Dedifferentiated amniotic fluid mesenchymal stem cell (primary cell): ENCODE data around the gene TWF1.
A peak's percentile ranks its signal among the peaks of the same experiment; 100 is the strongest.
"Not testable (repeated sequence)": the region's sequence is repeated elsewhere in the genome, so short reads cannot be mapped to it uniquely, and the experiment has no call there.

Source experiments
- DNase-seq: peaks from one replicate; pipeline ENCODE4 v3.0.0-alpha.2; 2016; ENCODE audit errors: extremely low spot score

The TWF1 gene

DNA sequence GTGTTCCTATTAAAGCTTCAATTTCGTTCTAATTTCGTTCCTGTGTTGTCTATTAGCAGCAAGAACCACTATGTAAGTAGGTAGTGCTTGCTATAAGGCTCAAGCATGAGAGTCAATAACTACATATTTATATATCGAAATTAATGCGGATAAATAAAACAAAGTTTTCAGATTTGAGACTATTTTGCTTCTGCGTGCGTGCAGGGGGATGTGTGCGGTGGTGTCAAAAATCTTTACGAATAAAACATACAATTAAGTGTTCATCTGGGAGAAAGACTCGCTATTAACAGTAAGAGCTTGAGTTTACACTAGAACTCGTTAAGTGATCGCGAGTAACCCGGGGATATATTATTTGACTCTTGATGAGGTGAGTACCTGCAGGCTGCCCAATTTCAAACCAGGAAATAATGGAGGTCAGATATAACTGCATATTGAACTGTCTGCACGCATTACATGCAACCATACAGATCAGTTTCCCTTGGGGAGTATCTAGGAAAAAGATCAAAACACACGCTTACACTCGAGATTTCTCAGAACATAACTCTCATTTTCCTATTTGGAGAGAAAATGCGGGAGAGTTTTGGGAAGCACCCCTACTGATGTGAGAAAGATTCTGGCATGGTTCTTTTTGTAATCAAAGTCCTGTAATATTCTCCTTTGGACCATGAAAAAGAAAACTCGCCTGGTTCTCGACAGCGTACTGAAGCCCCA, 813 bp downstream of the TWF1 start:
- no peak for DNase-seq

DNA sequence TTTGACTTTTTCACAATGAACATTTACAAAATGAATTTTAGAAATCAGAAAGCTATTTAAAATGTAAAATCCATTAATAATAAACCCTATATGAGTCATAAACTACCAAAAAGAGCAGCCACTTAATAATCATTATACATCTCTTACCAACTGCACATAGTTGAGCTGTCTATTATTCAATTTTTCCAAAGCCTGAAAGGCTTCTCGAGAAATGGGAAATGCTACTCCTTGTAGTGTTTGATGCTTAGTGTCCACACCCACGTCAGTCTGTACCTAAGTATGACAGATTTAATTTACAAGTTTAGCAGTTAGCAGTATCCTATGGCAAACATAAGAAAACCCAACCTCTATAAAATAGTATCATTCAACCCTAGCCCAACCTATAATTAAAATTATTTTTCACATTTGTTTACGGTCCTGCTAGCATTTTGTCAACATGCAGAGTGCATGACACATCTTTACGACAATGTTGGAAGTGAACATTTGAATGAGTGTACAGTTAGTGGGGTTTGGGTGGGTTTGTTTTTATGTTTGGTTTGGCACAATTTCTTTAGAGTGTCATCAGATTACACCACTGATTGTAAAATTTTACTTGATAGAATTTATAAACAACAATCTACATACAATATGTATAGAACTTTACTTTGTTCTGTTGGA, 8.4 kb downstream of the TWF1 start:
- no peak for DNase-seq

DNA sequence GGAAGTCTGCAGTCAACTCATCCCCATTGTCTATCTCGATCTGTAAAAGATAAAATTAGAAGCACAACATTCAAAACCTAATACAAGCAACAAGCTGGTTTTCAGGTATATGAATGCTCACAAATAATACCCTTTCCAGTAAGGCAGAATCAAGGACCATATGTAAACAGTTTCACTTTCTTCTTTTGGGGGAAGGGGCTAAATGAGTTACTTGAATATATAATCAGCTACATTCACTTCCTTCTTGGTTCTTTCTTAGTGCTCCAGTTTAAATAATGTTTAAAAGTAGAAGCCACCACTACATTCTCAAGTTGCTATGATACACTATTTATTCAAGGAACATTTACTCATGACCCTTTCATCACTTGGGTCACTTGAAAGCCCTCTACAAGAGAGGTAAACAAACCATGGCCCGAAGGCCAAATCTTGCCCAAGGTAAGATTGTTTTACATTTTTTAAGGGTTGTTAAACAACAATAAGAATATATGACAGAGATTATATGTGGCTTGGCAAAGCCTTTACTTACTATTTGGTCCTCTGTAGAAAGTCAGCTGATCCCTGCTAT, 10.3 kb downstream of the TWF1 start:
- no peak for DNase-seq

DNA sequence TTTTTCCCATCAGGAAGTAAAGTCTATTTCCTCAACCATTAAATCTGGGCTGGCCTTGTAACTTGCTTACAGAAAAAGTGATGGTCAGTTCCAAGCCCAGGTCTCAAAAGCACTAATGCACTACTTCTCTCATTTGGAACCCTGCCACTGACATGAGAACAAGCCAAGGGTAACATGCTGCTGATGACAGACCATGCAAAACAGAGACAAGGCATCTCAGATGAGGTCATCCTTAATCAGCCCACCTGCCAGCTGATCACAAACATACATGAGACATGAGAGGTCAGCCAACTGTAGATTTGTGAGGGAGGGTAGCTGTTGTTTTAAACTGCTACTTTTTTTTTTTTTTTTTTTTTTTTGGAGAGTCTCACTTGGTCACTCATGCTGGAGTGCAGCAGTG, 16.2 kb downstream of the TWF1 start:
- peak; percentile 52 for DNase-seq

DNA sequence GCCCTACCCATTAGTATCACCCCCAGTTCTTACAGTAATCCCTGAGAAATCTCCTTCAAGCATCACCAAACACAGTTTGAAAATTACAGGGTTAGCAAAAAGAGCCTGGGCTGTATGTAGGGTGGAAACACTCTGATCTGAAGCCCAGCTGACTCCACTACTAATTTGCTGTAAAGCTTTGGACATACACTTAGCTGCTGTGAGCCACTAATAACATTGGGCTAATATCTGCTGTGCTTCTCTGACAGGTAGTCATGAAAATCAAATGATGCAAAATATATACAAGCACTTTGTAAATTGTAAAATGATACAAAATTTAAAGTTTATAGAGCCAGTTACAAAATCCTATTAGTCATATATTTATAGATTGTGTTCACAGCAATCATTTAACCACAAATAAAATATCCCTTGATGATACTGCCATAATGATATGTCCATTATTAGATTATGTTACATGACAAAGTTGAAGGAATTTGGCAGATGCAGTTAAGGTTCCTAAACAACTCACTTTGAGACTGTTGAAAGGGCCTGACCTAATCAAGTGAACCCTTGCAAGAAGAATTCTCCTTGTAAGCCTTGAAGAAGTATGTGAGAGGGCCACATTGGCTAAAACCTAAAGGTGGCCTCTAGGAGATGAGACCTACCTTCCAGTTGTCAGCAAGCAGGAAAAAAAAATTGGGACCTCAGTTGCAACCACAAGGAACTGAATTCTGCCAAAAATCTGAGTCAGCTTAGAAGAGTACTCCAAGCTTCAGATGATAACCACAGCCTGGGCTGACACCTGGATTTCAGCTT, 19.0 kb downstream of the TWF1 start:
- no peak for DNase-seq

DNA sequence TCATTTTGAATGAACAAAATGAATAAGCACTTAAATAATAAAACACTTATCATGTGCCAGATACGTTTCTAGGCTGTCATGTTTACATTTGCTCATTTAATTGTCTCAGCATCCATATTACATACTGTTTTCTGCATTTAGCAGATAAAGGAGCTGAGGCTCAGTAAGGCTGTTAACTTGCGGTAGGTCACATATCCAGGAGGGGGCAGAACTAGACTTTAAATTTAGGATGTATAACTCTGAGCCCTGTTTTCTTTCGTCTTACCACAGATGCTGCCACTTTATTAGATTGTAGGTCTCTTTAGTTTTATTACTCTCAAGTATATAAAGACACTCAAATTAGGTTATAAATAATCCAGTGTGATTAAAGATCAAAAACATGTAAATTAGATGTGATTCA, 29.6 kb downstream of the TWF1 start:
- no peak for DNase-seq

DNA sequence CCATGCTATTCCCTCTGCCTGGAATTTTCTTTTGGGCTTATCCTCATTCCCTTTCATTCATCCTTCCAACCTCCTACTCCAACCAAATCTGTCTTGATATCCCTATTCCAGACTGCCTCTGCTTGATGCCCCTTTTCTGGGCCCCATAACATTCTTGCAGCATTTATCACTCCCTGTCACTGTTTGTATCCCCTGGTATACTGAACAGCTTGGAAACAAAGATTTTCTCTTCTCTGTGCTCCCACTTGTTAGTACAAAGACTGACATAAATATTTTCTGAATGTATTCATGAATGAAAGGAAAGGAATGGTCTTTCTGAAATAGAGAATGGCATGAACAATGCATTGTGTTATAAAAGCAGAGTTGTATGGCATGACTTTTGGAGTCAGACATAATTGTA, 39.8 kb downstream of the TWF1 start:
- peak; percentile 48 for DNase-seq

DNA sequence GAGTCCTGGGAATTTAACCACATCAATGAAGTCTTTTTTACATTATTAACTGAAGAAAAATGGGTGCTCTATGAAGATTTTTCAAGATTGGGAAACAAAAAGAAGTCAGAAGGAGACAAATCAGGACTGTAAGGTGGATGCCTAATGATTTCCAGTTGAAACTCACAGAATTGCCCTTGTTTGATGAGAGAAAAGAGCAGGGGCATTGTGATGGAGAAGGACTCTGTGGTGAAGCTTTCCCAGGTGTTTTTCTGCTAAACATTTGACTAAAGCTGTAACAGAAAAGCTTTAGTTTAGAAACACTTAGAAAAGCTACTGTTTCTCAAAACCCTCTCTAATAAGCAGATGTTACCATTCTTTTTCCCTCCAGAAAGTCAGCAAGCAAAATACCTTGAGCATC, 41.6 kb downstream of the TWF1 start:
- no peak for DNase-seq

DNA sequence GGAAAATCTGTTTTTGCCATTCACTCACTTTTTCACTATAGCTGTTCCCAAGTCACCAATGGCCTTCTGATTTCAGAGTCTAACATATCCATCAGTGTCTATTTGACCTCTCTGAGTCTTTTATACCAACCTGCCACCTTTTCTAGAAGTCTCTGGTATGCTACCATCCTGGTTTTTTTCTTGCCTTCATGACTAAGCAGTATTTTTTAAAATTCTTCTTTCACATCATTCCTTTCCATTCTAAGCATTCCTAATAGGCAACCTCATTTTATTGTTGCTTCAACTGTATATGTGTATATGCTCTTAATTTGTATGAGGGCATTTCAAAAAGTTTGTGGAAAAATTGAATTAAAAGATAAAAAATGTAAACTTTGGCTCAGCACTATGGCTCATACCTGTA, 42.3 kb downstream of the TWF1 start:
- peak; percentile 41 for DNase-seq

DNA sequence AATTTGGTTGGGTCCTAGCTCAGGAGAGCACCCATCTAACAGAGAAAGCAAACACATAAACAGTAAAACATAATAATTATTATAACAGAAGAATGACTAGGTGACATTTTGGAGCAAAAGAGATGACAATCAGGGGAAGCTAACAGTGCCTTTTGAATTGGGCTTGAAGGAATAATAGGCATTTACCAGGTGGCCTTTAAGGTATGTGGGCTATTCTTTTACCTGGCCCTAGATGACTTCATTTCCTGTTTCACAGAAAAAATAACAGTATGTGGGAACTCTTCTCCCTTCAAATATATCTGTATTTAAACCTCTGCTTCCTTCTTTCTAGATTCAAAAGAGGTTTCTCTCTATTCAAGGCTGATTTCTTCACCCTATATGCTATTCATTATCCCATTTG, 43.5 kb downstream of the TWF1 start:
- DNase-seq: no peak

DNA sequence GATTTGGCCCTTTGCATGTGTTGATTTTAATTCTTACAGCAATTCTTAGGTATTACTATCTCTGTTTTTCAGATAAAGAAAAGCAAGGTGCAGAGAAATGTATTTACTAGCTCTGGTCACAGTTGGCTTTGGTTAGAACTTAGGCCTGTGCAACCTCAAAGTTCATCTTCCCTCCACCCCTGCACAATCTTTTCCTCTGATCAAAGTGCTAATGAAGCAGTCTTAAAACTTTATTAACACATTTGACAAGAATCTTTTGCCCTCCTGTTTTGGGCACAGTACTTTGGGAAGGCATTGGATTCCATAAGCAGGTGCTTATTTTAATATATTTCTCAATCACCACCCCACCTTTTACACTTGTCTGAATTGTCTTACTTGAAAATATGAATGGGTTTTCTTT, 44.6 kb downstream of the TWF1 start:
- no peak for DNase-seq

DNA sequence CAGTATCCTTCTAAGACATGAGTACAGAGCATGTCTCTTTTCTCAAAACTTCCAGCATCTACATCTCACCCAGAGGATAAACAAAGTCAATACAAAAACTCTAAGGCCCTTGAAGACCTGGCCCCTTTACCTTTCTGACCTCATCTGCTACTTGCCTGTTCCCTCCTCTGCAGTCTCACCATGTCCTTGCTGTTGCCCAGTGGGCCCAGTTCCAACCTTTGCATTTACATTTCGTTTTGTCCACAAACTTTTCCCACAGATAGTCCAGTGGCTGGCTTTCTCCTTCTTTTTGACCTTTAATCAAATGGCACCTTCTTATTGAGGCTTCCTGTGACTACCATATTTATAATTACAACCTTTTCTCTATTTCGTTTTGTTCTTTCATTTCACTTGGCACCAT, 45.7 kb downstream of the TWF1 start:
- DNase-seq: no peak

DNA sequence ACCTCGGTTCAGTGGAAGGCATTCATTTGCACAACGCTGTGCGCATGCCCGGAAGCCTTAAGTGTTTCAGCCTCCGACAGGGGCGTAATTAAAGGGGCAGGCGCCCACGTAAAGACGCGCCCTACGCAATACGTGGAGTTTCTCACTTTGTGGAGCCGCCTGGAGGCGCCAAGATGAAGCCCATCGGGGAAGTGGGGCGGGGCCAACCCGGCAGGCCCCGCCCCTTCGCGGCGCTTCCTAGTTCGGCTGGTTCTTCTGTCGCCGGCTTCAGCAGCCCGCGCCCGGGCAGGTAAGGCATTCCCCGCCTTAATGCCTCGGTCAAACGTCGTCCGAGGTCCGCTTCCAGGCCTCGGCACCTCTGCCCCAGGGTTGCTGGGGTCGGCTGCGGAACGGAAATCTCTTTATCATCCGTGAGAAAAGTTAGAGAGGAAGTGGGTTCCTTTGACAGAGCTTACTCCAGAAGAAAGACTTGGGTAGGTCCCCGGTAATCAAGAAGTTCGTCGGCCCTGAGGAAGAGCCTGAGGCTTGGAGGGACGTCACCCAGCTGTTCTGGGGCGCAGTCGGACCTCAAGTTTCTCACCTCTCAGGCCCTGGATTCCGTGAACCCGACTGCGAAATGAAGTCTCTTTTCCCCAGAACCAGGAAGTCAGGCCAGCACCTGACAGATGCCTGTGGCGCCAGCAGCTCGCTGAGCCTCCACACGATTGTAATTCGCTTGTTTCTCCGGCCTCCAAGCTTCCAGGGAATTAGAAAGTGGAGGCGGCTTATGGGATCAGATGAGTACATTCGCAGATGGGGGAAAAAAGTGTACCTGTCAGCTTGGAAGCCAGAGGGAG, 47.2 kb downstream of the TWF1 start, which contains the start of the genes IRAK4 and PUS7L:
TSS of gene IRAK4 (plus strand) at position 224 of the 836 bp plus-strand sequence. CDS start 9,161 bp downstream, outside the sequence.
TSS of gene PUS7L (minus strand) at position 63 of the 836 bp plus-strand sequence. CDS start 3,545 bp downstream, outside the sequence.
- peak; percentile 95 for DNase-seq

DNA sequence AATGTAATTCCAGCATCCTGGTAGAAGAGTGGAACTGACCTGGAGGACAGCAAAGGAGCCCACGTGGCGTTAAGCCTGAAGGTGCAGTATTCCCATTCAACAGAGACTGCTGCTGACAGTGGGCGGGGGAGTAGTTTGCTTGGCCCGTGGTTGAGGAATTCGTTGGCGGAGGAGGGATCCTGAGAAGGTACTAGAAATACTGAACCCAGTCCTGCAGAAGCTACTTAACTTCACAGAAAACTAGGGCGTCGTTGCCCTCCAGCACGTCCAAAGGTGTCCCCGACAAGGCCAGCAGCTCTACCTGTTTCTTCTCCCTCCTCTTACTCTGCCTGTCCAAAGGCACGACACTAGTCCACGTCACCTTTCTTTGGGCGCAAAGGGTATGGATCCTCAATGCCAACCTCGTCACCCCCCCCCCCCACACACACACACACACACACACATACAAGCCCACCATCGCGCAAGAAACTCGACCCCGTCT, 47.8 kb downstream of the TWF1 start:
- peak; percentile 17 for DNase-seq

DNA sequence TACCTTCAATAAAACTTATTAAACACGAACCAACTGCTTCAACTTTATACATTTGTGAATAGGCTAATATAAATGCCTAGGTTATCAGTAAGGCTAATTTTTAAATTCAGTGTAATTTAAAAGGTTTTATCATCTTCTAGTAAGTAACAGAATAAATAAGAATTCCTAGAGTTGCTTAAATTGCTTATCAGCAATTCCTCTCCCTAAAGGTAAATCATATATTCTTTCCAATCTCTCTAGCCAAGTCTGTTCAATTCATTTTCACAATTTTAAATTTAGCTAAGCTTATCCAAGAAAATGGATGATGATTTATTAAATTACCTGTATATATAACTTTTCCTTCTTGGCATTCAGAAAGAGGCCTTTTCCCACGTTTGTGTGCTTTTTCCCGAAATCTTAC, 52.1 kb downstream of the TWF1 start:
- DNase-seq: no peak

DNA sequence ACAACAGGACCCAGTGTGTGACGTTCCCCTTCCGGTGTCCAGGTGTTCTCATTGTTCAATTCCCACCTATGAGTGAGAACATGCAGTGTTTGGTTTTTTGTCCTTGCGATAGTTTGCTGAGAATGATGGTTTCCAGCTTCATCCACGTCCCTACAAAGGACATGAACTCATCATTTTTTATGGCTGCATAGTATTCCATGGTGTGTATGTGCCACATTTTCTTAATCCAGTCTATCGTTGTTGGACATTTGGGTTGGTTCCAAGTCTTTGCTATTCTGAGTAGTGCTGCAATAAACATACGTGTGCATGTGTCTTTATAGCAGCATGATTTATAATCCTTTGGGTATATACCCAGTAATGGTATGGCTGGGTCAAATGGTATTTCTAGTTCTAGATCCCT, 54.8 kb downstream of the TWF1 start:
- not testable (repeated sequence) for DNase-seq

DNA sequence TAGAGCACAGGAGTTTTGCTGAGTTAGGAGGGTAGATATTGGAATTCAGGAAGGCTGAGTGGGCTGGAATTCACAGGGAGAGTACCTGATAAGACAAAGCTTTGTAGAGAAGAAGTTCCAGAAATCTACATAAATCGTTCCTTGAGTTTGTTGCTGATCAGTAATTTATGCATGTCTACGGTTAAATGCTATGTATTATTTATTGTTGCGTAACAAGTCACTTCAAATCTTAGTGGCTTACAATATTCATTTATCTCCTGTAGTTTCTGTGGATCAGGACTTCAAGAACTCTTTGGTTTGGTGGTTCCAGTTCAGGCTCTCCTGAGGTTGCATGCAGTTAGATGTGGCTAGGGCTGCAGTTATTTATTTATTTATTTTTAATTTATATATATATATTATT, 55.3 kb downstream of the TWF1 start:
- DNase-seq: no peak

DNA sequence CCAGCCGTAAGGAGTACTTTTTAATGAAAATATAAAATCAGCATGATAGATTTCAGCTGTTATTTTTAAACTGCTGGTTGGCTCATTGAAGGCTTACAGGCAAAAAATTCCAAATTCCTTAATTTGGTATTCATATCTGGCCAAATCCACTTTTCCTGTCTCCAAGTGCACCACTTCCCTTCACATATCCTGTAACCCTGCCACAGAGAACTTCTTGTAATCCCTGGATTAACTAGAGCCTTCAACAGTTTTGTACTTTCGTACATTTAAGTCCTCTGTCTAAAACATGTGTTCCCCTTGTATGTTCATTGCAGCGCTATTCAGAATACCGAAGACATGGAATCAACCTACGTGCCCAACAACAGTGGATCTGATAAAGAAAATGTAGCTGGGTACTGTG, 57.1 kb downstream of the TWF1 start:
- DNase-seq: no peak

DNA sequence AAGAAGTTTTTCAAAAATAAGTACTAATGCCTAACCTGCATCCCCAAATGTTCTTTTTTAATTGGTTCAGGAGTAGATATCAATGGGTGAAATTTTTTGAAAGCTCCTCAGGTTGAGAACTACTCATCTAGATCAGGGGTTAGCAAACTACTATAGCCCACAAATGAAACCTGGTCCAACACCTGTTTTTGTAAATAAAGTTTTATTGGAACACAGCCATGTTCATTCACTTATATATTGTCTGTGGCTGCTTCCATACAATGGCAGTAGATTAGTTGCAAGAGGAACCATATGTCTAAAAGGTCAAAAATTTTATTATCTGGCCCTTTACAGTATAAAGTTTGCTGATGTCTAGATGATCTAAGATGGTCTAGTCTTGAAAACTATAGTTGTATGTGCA, 61.3 kb downstream of the TWF1 start:
- DNase-seq: no peak
